PC-3 (cell line): ENCODE measurements around the gene ACTMAP. TPM values are rescaled to one million over a fixed set of nuclear protein-coding genes. Genes with fewer than 3 reads are reported as not detected.

Experiments used
- ATAC-seq: fragments of 200-7000 bp; cut with Tn5 transposase; 2 replicates; pipeline ENCODE4 v1.9.1; 2020; ENCODE audit warnings: mild to moderate bottlenecking, moderate library complexity
- BruUV-seq: library from RNA; stranded (reverse); fragments of 400-500 nt; replicated peaks from 2 replicates; lab custom pipeline; 2021; lab: Mats Ljungman, UMichigan
- CTCF ChIA-PET: fragments of 300-600 bp; sonication (Branson Sonifier 250); formaldehyde crosslinking; loops from one replicate; lab custom pipeline; 2022; ENCODE audit warnings: antibody characterized with exemption; lab: Charles Lee
- POLR2A ChIA-PET: fragments of 300-600 bp; sonication (Branson Sonifier 250); formaldehyde crosslinking; loops from one replicate; lab custom pipeline; 2022; ENCODE audit warnings: antibody characterized with exemption; ENCODE audit not compliant: unreplicated experiment; lab: Charles Lee
- DNase-seq: peaks from one replicate; pipeline ENCODE4 v3.0.0-alpha.2; 2015
- H2AFZ ChIP-seq: fragments of 300-600 bp; sonication (generic); 2 replicates; pipeline ENCODE4 v1.6.0; 2016; ENCODE audit warnings: antibody characterized with exemption, low read length
- H3F3A ChIP-seq: fragments of 300-600 bp; sonication (generic); one replicate; pipeline ENCODE4 v1.6.0; 2017; ENCODE audit warnings: antibody characterized with exemption, low read length, control low read depth, mild to moderate bottlenecking; ENCODE audit not compliant: unreplicated experiment
- H3K27ac ChIP-seq: fragments of 300-600 bp; sonication (generic); 2 replicates; pipeline ENCODE4 v1.5.1; 2016; ENCODE audit warnings: mild to moderate bottlenecking, low read length
- H3K27me3 ChIP-seq: fragments of 300-600 bp; sonication (generic); 2 replicates; pipeline ENCODE4 v1.6.1; 2016; ENCODE audit warnings: low read length, mixed read lengths
- H3K36me3 ChIP-seq: fragments of 300-600 bp; sonication (generic); 2 replicates; pipeline ENCODE4 v1.6.1; 2016; ENCODE audit warnings: low read depth, mixed run types, low read length, mixed read lengths
- H3K4me1 ChIP-seq: fragments of 300-600 bp; sonication (generic); 2 replicates; pipeline ENCODE4 v1.5.1; 2016; ENCODE audit warnings: low read length; ENCODE audit not compliant: insufficient read depth
- H3K4me2 ChIP-seq: fragments of 300-600 bp; sonication (generic); 2 replicates; pipeline ENCODE4 v1.6.0; 2016; ENCODE audit warnings: low read length
- H3K4me3 ChIP-seq: fragments of 300-600 bp; sonication (generic); 2 replicates; pipeline ENCODE4 v1.5.1; 2016; ENCODE audit warnings: mild to moderate bottlenecking, low read length, mixed read lengths
- H3K79me2 ChIP-seq: fragments of 300-600 bp; sonication (generic); 2 replicates; pipeline ENCODE4 v1.6.1; 2017; ENCODE audit warnings: low read length, mixed read lengths
- H3K9ac ChIP-seq: fragments of 300-600 bp; sonication (generic); 2 replicates; pipeline ENCODE4 v1.6.0; 2016; ENCODE audit warnings: mild to moderate bottlenecking, low read length
- H3K9me2 ChIP-seq: fragments of 300-600 bp; sonication (generic); replicated peaks from 2 replicates; pipeline ENCODE4 v1.6.1; 2016; ENCODE audit warnings: mixed run types, low read length, mixed read lengths
- H3K9me3 ChIP-seq: fragments of 300-600 bp; sonication (generic); 2 replicates; pipeline ENCODE4 v1.6.1; 2016; ENCODE audit warnings: low read length, mixed read lengths
- H4K20me1 ChIP-seq: fragments of 300-600 bp; sonication (generic); 2 replicates; pipeline ENCODE4 v1.6.1; 2016; ENCODE audit warnings: low read length, mixed read lengths
- EZH2 ChIP-seq: fragments of 300-600 bp; sonication (generic); IDR thresholded peaks from one replicate; pipeline ENCODE4 v1.6.1; 2017; ENCODE audit warnings: antibody characterized with exemption, mild to moderate bottlenecking, low read length; ENCODE audit not compliant: unreplicated experiment
- EZH2phosphoT487 ChIP-seq: fragments of 300-600 bp; sonication (generic); IDR thresholded peaks from 2 replicates; pipeline ENCODE4 v1.6.1; 2018; ENCODE audit warnings: mild to moderate bottlenecking, antibody characterized with exemption, low read length, borderline replicate concordance
- intact Hi-C: fragments of 100-400 bp; cut with micrococcal nuclease; formaldehyde crosslinking; loops from 2 replicates; pipeline ENCODE4 v1.9.0; 2023
- total RNA-seq: library from RNA; depleted of rRNA; stranded (reverse); fragments of >200 nt; gene quantifications from 2 replicates; pipeline ENCODE4 v1.2.3, GENCODE V29; 2014
- TF ChIP-seq, protein P1 (sequence below): fragments of 300-600 bp; sonication (generic); conservative IDR thresholded peaks from 2 replicates; pipeline ENCODE4 v1.5.1; 2017; ENCODE audit warnings: antibody characterized with exemption, low read depth, mild to moderate bottlenecking, low read length

Gene ACTMAP
- total RNA-seq, 1 experiment from 2014 or later = 0.40 TPM

DNA sequence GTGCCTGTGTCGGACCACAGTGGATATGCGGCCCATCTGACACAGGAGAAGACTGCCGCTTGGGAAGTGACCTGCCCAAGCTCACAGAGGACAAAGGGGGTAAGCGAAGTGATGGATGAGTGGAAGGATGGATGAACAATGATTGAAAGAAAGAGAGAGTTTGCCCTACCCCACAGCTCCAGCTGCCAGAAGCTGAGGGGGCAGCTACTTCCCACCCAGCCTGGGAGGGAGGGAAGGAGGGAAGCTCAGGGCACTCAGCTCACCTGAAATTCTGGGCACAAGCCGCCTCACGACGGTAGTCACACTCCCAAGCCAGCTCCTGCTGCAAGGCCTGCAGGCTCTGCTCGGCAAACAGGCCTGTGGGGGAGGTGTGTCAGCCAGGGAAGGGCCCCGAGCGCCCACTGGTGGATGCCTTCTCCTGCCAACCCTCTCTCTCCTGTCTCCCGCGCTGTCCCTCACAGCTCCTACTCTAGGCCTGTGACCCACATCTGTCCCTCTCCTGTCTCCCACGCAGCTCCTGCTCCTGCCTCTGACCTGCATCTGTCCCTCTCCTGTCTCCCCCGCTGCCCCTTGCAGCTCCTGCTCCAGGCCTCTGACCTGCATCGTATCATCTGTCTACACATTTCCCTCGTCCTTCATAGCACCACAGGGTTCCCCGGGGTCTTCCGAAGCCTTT is 47.8 kb downstream of the ACTMAP start:
- no peaks in the 10 kb centered on the region for H3K4me1 ChIP-seq
- TF ChIP-seq, protein P1, sequence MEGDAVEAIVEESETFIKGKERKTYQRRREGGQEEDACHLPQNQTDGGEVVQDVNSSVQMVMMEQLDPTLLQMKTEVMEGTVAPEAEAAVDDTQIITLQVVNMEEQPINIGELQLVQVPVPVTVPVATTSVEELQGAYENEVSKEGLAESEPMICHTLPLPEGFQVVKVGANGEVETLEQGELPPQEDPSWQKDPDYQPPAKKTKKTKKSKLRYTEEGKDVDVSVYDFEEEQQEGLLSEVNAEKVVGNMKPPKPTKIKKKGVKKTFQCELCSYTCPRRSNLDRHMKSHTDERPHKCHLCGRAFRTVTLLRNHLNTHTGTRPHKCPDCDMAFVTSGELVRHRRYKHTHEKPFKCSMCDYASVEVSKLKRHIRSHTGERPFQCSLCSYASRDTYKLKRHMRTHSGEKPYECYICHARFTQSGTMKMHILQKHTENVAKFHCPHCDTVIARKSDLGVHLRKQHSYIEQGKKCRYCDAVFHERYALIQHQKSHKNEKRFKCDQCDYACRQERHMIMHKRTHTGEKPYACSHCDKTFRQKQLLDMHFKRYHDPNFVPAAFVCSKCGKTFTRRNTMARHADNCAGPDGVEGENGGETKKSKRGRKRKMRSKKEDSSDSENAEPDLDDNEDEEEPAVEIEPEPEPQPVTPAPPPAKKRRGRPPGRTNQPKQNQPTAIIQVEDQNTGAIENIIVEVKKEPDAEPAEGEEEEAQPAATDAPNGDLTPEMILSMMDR = peak; percentile 30; the same call in 1 of the 2 replicates
- no peak for TF ChIP-seq EZH2
- H3K27ac ChIP-seq = no peak overlapping the region
- no TSS peak for BruUV-seq
- DNase-seq (peak; percentile 29), ATAC-seq (no peak; the same call in 1 of the 2 replicates)
- H3K27me3 ChIP-seq = no peaks in the 10 kb centered on the region
- H3K4me3 ChIP-seq = no peak overlapping the region
- no peaks in the 10 kb centered on the region for H4K20me1 ChIP-seq
- intact Hi-C loops = no loop called here
- no peaks in the 10 kb centered on the region for H3K9me3 ChIP-seq
- POLR2A ChIA-PET = no interaction called here
- H3F3A ChIP-seq = no peaks in the 10 kb centered on the region
- H3K9ac ChIP-seq = no peak overlapping the region
- no peaks in the 10 kb centered on the region for H3K36me3 ChIP-seq
- no peak overlapping the region for H2AFZ ChIP-seq
- H3K79me2 ChIP-seq = no peaks in the 10 kb centered on the region
- H3K9me2 ChIP-seq = no peaks in the 10 kb centered on the region
- H3K4me2 ChIP-seq = no peak overlapping the region
- CTCF ChIA-PET = interaction anchor here (0.5 kb wide), 1 partner anchor 39 kb away, joined by 3 read pairs; no protein-coding TSS in a partner anchor

DNA sequence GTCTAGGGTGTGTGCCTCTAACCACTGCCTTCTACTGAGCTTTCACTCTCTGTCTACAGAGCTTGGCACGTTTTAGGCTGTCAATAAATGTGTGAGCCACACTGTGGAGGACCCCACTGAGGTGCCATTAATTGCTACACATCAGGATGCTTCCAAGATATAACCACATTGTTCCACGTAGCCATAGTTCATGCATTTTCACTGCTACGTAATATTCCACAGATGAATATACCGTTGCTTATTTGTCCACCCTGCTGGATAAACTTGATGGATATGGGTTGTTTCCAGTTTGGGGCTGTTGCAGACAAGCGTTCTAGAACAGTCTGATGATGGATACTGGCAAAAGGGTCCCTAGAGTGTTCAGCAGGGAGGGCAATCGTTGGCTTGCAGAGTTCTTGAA is 48.5 kb downstream of the ACTMAP start:
- ChIA-PET CTCF (interaction anchor here (0.5 kb wide), 1 partner anchor 39 kb away, joined by 3 read pairs; no protein-coding TSS in a partner anchor), POLR2A (no interaction called here)

DNA sequence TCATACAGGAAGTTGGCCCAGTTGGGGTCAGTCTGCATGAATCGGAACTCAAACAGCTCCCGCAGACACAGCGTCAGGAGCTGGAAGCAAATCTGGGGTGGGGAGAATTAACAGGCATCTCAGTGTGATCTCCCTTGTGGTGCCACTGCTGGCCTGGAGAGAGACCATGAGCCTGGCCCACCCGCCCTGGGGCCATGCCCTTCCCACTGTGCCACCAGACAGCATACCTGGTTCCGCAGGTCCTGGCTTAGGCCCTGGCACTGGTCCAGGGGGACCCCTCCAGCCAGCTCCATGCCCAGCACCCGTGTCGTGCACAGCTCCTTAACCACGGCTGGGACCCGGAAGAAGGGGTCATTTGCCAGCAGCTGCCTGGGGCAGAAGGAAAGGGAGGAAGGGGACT is 50.2 kb downstream of the ACTMAP start:
- no TSS peak for BruUV-seq
- Histone ChIP-seq H3K4me2 (no peak overlapping the region), H4K20me1 (no peaks in the 10 kb centered on the region), H3K9ac (no peak overlapping the region), H3K36me3 (no peaks in the 10 kb centered on the region), H3K9me3 (no peaks in the 10 kb centered on the region), H2AFZ (no peak overlapping the region), H3K27me3 (no peaks in the 10 kb centered on the region), H3K9me2 (no peaks in the 10 kb centered on the region), H3F3A (no peaks in the 10 kb centered on the region), H3K27ac (no peak overlapping the region), H3K4me3 (no peak overlapping the region), H3K4me1 (no peaks in the 10 kb centered on the region), H3K79me2 (no peaks in the 10 kb centered on the region)
- ChIA-PET POLR2A (no interaction called here), CTCF (no interaction called here)
- DNase-seq = no peak
- ATAC-seq = no peak
- intact Hi-C loops = no loop called here
- TF ChIP-seq, protein P1 = no peak
- TF ChIP-seq EZH2phosphoT487 (no peak), EZH2 (no peak)

More for the DNA sequence above, 48.5 kb downstream of the ACTMAP start:
- Histone ChIP-seq H3K27me3 (no peaks in the 10 kb centered on the region), H3K9me2 (no peaks in the 10 kb centered on the region), H3K36me3 (no peaks in the 10 kb centered on the region), H4K20me1 (no peaks in the 10 kb centered on the region), H3K4me2 (no peak overlapping the region), H3K9ac (no peak overlapping the region), H3K27ac (no peak overlapping the region), H3F3A (no peaks in the 10 kb centered on the region), H3K9me3 (no peaks in the 10 kb centered on the region), H3K4me3 (no peak overlapping the region), H3K4me1 (no peaks in the 10 kb centered on the region), H2AFZ (no peak overlapping the region), H3K79me2 (no peaks in the 10 kb centered on the region)
- DNase-seq = no peak
- intact Hi-C loops = no loop called here
- TF ChIP-seq EZH2 (no peak), EZH2phosphoT487 (no peak)
- TF ChIP-seq, protein P1 = no peak
- BruUV-seq = no TSS peak
- no peak for ATAC-seq
